CD14-positive monocyte (primary cell): ENCODE results near the gene DCTN2. TPM values are rescaled to one million over a fixed set of nuclear protein-coding genes. Genes with fewer than 3 reads are reported as not detected.
"Not testable (repeated sequence)": the region's sequence is repeated elsewhere in the genome, so short reads cannot be mapped to it uniquely, and the experiment has no call there.

Experiments used
- DNase-seq, 3 donors: peaks; one replicate each; pipeline ENCODE4 v3.0.0-alpha.2; 2011 to 2022
- H2AFZ ChIP-seq: 2 replicates; pipeline ENCODE4 v1.6.0; 2012; ENCODE audit warnings: mild to moderate bottlenecking, low read depth, low read length, inconsistent platforms; ENCODE audit not compliant: insufficient read depth, poor library complexity, severe bottlenecking
- H3K27ac ChIP-seq, 2 donors: 1 replicate in 1 of 2; 2 replicates in 1 of 2; pipeline ENCODE4 v1.5.1; 2012 to 2013; ENCODE audit warnings: low read length in 2 of 2, control low read depth in 1 of 2, inconsistent platforms in 1 of 2, low read depth in 1 of 2, mild to moderate bottlenecking in 1 of 2
- H3K27me3 ChIP-seq, 2 donors: one replicate each; pipeline versions ENCODE4 v1.6.0 to v1.6.1; 2011 to 2013; ENCODE audit warnings: low read length in 2 of 2; ENCODE audit not compliant: control insufficient read depth in 2 of 2, insufficient read depth in 2 of 2
- H3K36me3 ChIP-seq, 2 donors: replicated peaks in 1 of 2; 1 replicate in 1 of 2; 2 replicates in 1 of 2; pipeline versions ENCODE4 v1.5.1 to v1.6.1; 2012 to 2013; ENCODE audit warnings: low read length in 2 of 2, control low read depth in 1 of 2, inconsistent platforms in 1 of 2, mild to moderate bottlenecking in 1 of 2; ENCODE audit not compliant: insufficient read depth in 2 of 2, control insufficient read depth in 1 of 2
- H3K4me1 ChIP-seq, 2 donors: 1 replicate in 1 of 2; 2 replicates in 1 of 2; pipeline versions ENCODE4 v1.5.1 to v1.6.1; 2012 to 2013; ENCODE audit warnings: low read length in 2 of 2, control low read depth in 1 of 2, inconsistent platforms in 1 of 2, mild to moderate bottlenecking in 1 of 2, moderate library complexity in 1 of 2; ENCODE audit not compliant: insufficient read depth in 2 of 2, control insufficient read depth in 1 of 2
- H3K4me2 ChIP-seq: replicated peaks from 2 replicates; pipeline ENCODE3; 2012; ENCODE audit warnings: low read length, moderate library complexity, mild to moderate bottlenecking; ENCODE audit not compliant: poor library complexity, severe bottlenecking; ENCODE audit errors: extremely low read depth
- H3K4me3 ChIP-seq, 3 experiments: fragments of 200-600 bp in 1 of 3; sonication (generic) in 1 of 3; replicated peaks in 1 of 3; 1 replicate in 2 of 3; 2 replicates in 1 of 3; pipeline ENCODE4 v1.5.1; 2011 to 2013; ENCODE audit warnings: low read length in 3 of 3, mild to moderate bottlenecking in 3 of 3, control low read depth in 2 of 3, low read depth in 2 of 3, inconsistent platforms in 1 of 3, moderate library complexity in 1 of 3
- H3K79me2 ChIP-seq: 2 replicates; pipeline ENCODE4 v1.6.0; 2012; ENCODE audit warnings: mild to moderate bottlenecking, control low read depth, inconsistent platforms, low read length, moderate library complexity; ENCODE audit not compliant: insufficient read depth
- H3K9ac ChIP-seq: 2 replicates; pipeline ENCODE4 v1.6.0; 2017; ENCODE audit warnings: low read length, mild to moderate bottlenecking; ENCODE audit not compliant: insufficient read depth, poor library complexity, severe bottlenecking
- H3K9me3 ChIP-seq, 2 donors: replicated peaks in 1 of 2; 1 replicate in 1 of 2; 2 replicates in 1 of 2; pipeline versions ENCODE4 v1.5.1 to v1.6.1; 2012 to 2013; ENCODE audit warnings: low read length in 2 of 2, control low read depth in 1 of 2; ENCODE audit not compliant: control insufficient read depth in 1 of 2, insufficient read depth in 1 of 2
- H4K20me1 ChIP-seq: 2 replicates; pipeline ENCODE4 v1.6.0; 2012; ENCODE audit warnings: mild to moderate bottlenecking, low read length, control low read depth, moderate library complexity; ENCODE audit not compliant: insufficient read depth
- H3K27ac Mint-ChIP-seq, 7 donors: one replicate each; pipeline ENCODE4 v1.8.0; 2020; ENCODE audit warnings: mild to moderate bottlenecking in 7 of 7, mixed read lengths in 7 of 7, moderate library complexity in 6 of 7, inconsistent platforms in 2 of 7
- H3K27me3 Mint-ChIP-seq, 3 donors: one replicate each; pipeline ENCODE4 v1.8.0; 2021 to 2022; ENCODE audit warnings: low read depth in 3 of 3, mild to moderate bottlenecking in 3 of 3, mixed read lengths in 3 of 3, moderate library complexity in 3 of 3, inconsistent platforms in 1 of 3
- H3K36me3 Mint-ChIP-seq, 2 donors: one replicate each; pipeline ENCODE4 v1.8.0; 2020; ENCODE audit warnings: mixed read lengths in 2 of 2, inconsistent platforms in 1 of 2, mild to moderate bottlenecking in 1 of 2
- H3K4me1 Mint-ChIP-seq: one replicate; pipeline ENCODE4 v1.8.0; 2020; ENCODE audit warnings: mild to moderate bottlenecking, mixed read lengths
- H3K4me3 Mint-ChIP-seq, 2 donors: one replicate each; pipeline ENCODE4 v1.8.0; 2020; ENCODE audit warnings: mild to moderate bottlenecking in 2 of 2, mixed read lengths in 2 of 2, moderate library complexity in 1 of 2
- H3K9me3 Mint-ChIP-seq, 7 donors: one replicate each; pipeline ENCODE4 v1.8.0; 2020 to 2022; ENCODE audit warnings: mixed read lengths in 7 of 7, mild to moderate bottlenecking in 6 of 7, moderate library complexity in 6 of 7, inconsistent platforms in 2 of 7
- WGBS: methylation state at CpG from one replicate; pipeline ENCODE4 v1.1.5; 2013; ENCODE audit warnings: missing lambda C conversion rate; ENCODE audit not compliant: insufficient coverage; 5-methylcytosine and 5-hydroxymethylcytosine counted together
- intact Hi-C, 2 donors: fragments of 100-400 bp; cut with micrococcal nuclease; formaldehyde crosslinking; loops; one replicate each; pipeline versions ENCODE4 v1.15.0 to v1.15.1; 2023
- polyA plus RNA-seq, 3 donors: library from polyadenylated mRNA; depleted of rRNA in 1 of 3; unstranded in 2 of 3; stranded (reverse) in 1 of 3; fragments of 300-500 nt in 2 of 3; fragments of >200 nt in 1 of 3; fragmentation: Illumina TruSeq in 2 of 3; gene quantifications; 1 replicate in 2 of 3; 2 replicates in 1 of 3; pipeline ENCODE4 v1.2.3, GENCODE V29; 2012 to 2021
- TF ChIP-seq, protein P1 (sequence below): fragments of 200-600 bp; IDR thresholded peaks from one replicate; pipeline ENCODE4 v1.8.0; 2022; ENCODE audit warnings: antibody characterized with exemption, mild to moderate bottlenecking

Gene DCTN2
- polyA plus RNA-seq, 3 donors = 72.8 to 94.5 (median 82.2) TPM

DNA sequence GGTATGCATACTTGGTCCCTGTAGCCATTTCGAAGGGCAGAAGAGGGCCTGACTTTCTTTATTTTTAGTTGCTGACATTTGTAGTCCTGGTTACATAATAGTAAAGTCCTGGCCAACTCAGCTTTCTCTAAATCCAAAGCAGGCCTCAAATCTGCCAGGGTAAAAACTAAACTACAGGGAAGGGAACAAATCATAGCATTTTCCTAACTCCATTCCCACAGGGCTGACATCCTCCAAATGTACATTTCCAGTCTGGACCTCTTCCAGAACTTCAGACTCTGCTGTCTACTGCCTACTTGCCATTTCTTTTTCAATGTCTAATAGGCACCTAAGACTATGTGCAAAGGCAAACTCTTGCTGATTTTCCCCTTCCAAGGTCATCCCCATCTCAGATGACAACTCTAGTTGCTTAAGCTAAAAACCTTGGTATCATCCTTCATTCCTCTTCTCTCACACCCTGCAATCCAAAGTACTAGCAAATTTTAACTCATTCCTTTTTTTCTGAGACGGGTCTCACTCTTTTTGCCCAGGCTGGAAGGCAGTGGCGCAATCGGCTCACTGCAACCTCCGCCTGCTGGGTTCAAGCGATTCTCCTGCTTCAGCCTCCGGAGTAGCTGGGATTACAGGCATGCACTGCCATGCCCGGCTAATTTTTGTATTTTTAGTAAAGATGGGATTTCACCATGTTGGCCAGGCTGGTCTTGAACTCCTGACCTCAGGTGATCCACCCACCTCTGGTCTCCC is 28.6 kb downstream of the DCTN2 start:
- peaks cover 33% of the 10 kb centered on the region for H3K4me1 Mint-ChIP-seq
- TF ChIP-seq, protein P1, sequence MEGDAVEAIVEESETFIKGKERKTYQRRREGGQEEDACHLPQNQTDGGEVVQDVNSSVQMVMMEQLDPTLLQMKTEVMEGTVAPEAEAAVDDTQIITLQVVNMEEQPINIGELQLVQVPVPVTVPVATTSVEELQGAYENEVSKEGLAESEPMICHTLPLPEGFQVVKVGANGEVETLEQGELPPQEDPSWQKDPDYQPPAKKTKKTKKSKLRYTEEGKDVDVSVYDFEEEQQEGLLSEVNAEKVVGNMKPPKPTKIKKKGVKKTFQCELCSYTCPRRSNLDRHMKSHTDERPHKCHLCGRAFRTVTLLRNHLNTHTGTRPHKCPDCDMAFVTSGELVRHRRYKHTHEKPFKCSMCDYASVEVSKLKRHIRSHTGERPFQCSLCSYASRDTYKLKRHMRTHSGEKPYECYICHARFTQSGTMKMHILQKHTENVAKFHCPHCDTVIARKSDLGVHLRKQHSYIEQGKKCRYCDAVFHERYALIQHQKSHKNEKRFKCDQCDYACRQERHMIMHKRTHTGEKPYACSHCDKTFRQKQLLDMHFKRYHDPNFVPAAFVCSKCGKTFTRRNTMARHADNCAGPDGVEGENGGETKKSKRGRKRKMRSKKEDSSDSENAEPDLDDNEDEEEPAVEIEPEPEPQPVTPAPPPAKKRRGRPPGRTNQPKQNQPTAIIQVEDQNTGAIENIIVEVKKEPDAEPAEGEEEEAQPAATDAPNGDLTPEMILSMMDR = no peak
- H3K9ac ChIP-seq = no peak overlapping the region
- H3K79me2 ChIP-seq = peaks cover 41% of the 10 kb centered on the region
- H2AFZ ChIP-seq = no peak overlapping the region
- H3K4me3 ChIP-seq = peak overlapping the region in 1 of 3 experiments; percentile 96
- H3K4me1 ChIP-seq = peaks cover 38 to 39% of the 10 kb centered on the region in 2 donors
- H3K27ac ChIP-seq = peak overlapping the region in 1 of 2 donors; percentile 98
- peaks cover 44 to 49% of the 10 kb centered on the region in 2 donors for H3K36me3 ChIP-seq
- peaks cover 55% of the 10 kb centered on the region in 2 donors for H3K36me3 Mint-ChIP-seq
- no peak for DNase-seq
- intact Hi-C loops = no loop called here
- H3K4me3 Mint-ChIP-seq = peak overlapping the region; percentile 96 to 97
- H3K9me3 Mint-ChIP-seq = peaks cover 0 to 2% (median 0%) of the 10 kb centered on the region in 7 donors
- peak overlapping the region; percentile 95 for H3K4me2 ChIP-seq
- peak overlapping the region in 5 of 7 donors; percentile 66 to 100 (median 74) for H3K27ac Mint-ChIP-seq
- 66% methylated on average over 3 of the region's 8 CpGs for WGBS
- no peaks in the 10 kb centered on the region for H3K27me3 ChIP-seq
- H4K20me1 ChIP-seq = peaks cover 61% of the 10 kb centered on the region
- no peaks in the 10 kb centered on the region for H3K9me3 ChIP-seq
- H3K27me3 Mint-ChIP-seq = peaks cover 0 to 1% (median 0%) of the 10 kb centered on the region in 3 donors

- H3K9me3 ChIP-seq, H3K4me2 ChIP-seq, H3K27me3 ChIP-seq, H3K9me3 Mint-ChIP-seq, H2AFZ ChIP-seq, intact Hi-C loops, H3K9ac ChIP-seq, H3K27me3 Mint-ChIP-seq, DNase-seq: not testable (repeated sequence)
- peaks cover 33% of the 10 kb centered on the region for H3K4me1 Mint-ChIP-seq
- Histone ChIP-seq H3K27ac (peak overlapping the region in 1 of 2 donors; percentile 98), H3K79me2 (peaks cover 38% of the 10 kb centered on the region), H4K20me1 (peaks cover 58% of the 10 kb centered on the region), H3K4me1 (peaks cover 35 to 37% of the 10 kb centered on the region in 2 donors), H3K36me3 (peaks cover 50 to 55% of the 10 kb centered on the region in 2 donors), H3K4me3 (peak overlapping the region in 1 of 3 experiments; percentile 96)
- H3K4me3 Mint-ChIP-seq = peak overlapping the region in 1 of 2 donors; percentile 97
- peak overlapping the region in 3 of 7 donors; percentile 4 to 100 (median 99) for H3K27ac Mint-ChIP-seq
- H3K36me3 Mint-ChIP-seq = peaks cover 61 to 62% of the 10 kb centered on the region in 2 donors
- 96% methylated on average over 8 of the region's 10 CpGs for WGBS
These were observed 29.3 kb downstream of the DCTN2 start for GRCh38 chr12:57517718-57518117.
